Lower leg skin (tissue), 4 donors: ENCODE measurements around the gene PTOV1. TPM values are rescaled to one million over a fixed set of nuclear protein-coding genes. Genes with fewer than 3 reads are reported as not detected.

Source experiments
- DNase-seq, 2 donors: peaks; one replicate each; pipeline ENCODE4 v3.0.0-alpha.2; 2019; ENCODE audit warnings: low spot score in 2 of 2
- H3K4me3 ChIP-seq: fragments of 200-600 bp; sonication (generic); 2 replicates; pipeline ENCODE4 v1.5.1; 2017; ENCODE audit warnings: mild to moderate bottlenecking, low read depth; ENCODE audit not compliant: poor library complexity, severe bottlenecking
- CTCF ChIP-seq, 3 donors: fragments of 450-650 bp; IDR thresholded peaks; one replicate each; pipeline ENCODE4 v1.5.1; 2016; ENCODE audit warnings: antibody characterized with exemption in 3 of 3, mild to moderate bottlenecking in 3 of 3, moderate library complexity in 2 of 3
- POLR2A ChIP-seq, 2 donors: fragments of 450-650 bp; IDR thresholded peaks; one replicate each; pipeline ENCODE4 v1.6.1; 2016 to 2017; ENCODE audit warnings: antibody characterized with exemption in 2 of 2, mild to moderate bottlenecking in 1 of 2, moderate library complexity in 1 of 2
- WGBS, 2 donors: methylation state at CpG; one replicate each; pipeline ENCODE4 v1.1.5; 2018; 5-methylcytosine and 5-hydroxymethylcytosine counted together
- intact Hi-C: fragments of 100-400 bp; cut with DNase I; formaldehyde crosslinking; loops from one replicate; pipeline ENCODE4 v1.15.0; 2023; ENCODE audit warnings: low total_unique reads
- total RNA-seq, 4 donors: library from RNA; depleted of rRNA; stranded (reverse); fragments of >200 nt; gene quantifications; one replicate each; pipeline ENCODE4 v1.1.0, GENCODE V29; 2016

Gene PTOV1
- total RNA-seq, 4 donors from 2014 or later = 62.4 to 122 (median 92.5) TPM

- TF ChIP-seq CTCF (IDR thresholded peaks at IDR 0.05) (no peak), POLR2A (IDR thresholded peaks at IDR 0.05) (no peak)
- intact Hi-C loops = no loop called here
- 93 to 94% methylated on average over 10 of the region's 10 CpGs for WGBS, 2 donors
These were observed 29.4 kb downstream of the PTOV1 start for GRCh38 chr19:49880162-49880869.

GRCh38 chr19:49881186-49881585, 30.2 kb downstream of the PTOV1 start:
- H3K4me3 ChIP-seq = no peak overlapping the region
- no peak for DNase-seq
- intact Hi-C loops = no loop called here
- TF ChIP-seq POLR2A (IDR thresholded peaks at IDR 0.05) (no peak), CTCF (IDR thresholded peaks at IDR 0.05) (no peak)
- WGBS, 2 donors = 92 to 98% methylated on average over 17 of the region's 17 CpGs

More at GRCh38 chr19:49880162-49880869, 29.4 kb downstream of the PTOV1 start:
- H3K4me3 ChIP-seq = no peak overlapping the region
- DNase-seq = no peak

- DNase-seq = no peak
- intact Hi-C loops = no loop called here
- TF ChIP-seq POLR2A (IDR thresholded peaks at IDR 0.05) (no peak), CTCF (IDR thresholded peaks at IDR 0.05) (no peak)
- no peak overlapping the region for H3K4me3 ChIP-seq
- 90% methylated on average over 27 to 31 of the region's 31 CpGs for WGBS, 2 donors
These were observed 30.9 kb downstream of the PTOV1 start for GRCh38 chr19:49881672-49882394.

GRCh38 chr19:49882643-49883042, 31.7 kb downstream of the PTOV1 start:
- no peak for DNase-seq
- no peak overlapping the region for H3K4me3 ChIP-seq
- 100% methylated on average over 3 to 10 of the region's 14 CpGs for WGBS, 2 donors
- intact Hi-C loops = no loop called here
- TF ChIP-seq CTCF (IDR thresholded peaks at IDR 0.05) (no peak), POLR2A (IDR thresholded peaks at IDR 0.05) (no peak)

- intact Hi-C loops = no loop called here
- DNase-seq = no peak
- H3K4me3 ChIP-seq = no peak overlapping the region
- TF ChIP-seq CTCF (IDR thresholded peaks at IDR 0.05) = no peak
- TF ChIP-seq POLR2A (IDR thresholded peaks at IDR 0.05) = no peak
- 97 to 100% methylated on average over 5 of the region's 5 CpGs for WGBS, 2 donors
These were observed 32.1 kb downstream of the PTOV1 start for GRCh38 chr19:49883094-49883493.
